Lower leg skin (tissue), 4 donors: ENCODE results near the gene AFAP1L2. TPM values are rescaled to one million over a fixed set of nuclear protein-coding genes. Genes with fewer than 3 reads are reported as not detected.

Experiments used
- DNase-seq, 2 donors: peaks; one replicate each; pipeline ENCODE4 v3.0.0-alpha.2; 2019; ENCODE audit warnings: low spot score in 2 of 2
- H3K4me3 ChIP-seq: fragments of 200-600 bp; sonication (generic); 2 replicates; pipeline ENCODE4 v1.5.1; 2017; ENCODE audit warnings: mild to moderate bottlenecking, low read depth; ENCODE audit not compliant: poor library complexity, severe bottlenecking
- CTCF ChIP-seq, 3 donors: fragments of 450-650 bp; IDR thresholded peaks; one replicate each; pipeline ENCODE4 v1.5.1; 2016; ENCODE audit warnings: antibody characterized with exemption in 3 of 3, mild to moderate bottlenecking in 3 of 3, moderate library complexity in 2 of 3
- POLR2A ChIP-seq, 2 donors: fragments of 450-650 bp; IDR thresholded peaks; one replicate each; pipeline ENCODE4 v1.6.1; 2016 to 2017; ENCODE audit warnings: antibody characterized with exemption in 2 of 2, mild to moderate bottlenecking in 1 of 2, moderate library complexity in 1 of 2
- WGBS, 2 donors: methylation state at CpG; one replicate each; pipeline ENCODE4 v1.1.5; 2018; 5-methylcytosine and 5-hydroxymethylcytosine counted together
- intact Hi-C: fragments of 100-400 bp; cut with DNase I; formaldehyde crosslinking; loops from one replicate; pipeline ENCODE4 v1.15.0; 2023; ENCODE audit warnings: low total_unique reads
- total RNA-seq, 4 donors: library from RNA; depleted of rRNA; stranded (reverse); fragments of >200 nt; gene quantifications; one replicate each; pipeline ENCODE4 v1.1.0, GENCODE V29; 2016

The AFAP1L2 gene
- total RNA-seq, 4 donors from 2014 or later, result 10.9 to 19.4 (median 14.3) TPM

- no peak for TF ChIP-seq POLR2A (IDR thresholded peaks at IDR 0.05)
- TF ChIP-seq CTCF (IDR thresholded peaks at IDR 0.05), result no peak
- DNase-seq, result no peak
- intact Hi-C loops, result no loop called here
Measured at GRCh38 chr10:114327537-114328440, 76.5 kb downstream of the AFAP1L2 start.

GRCh38 chr10:114326795-114327194, 77.5 kb downstream of the AFAP1L2 start:
- no peak for DNase-seq
- WGBS, 2 donors, result 88 to 90% methylated on average over 2 of the region's 2 CpGs
- intact Hi-C loops, result no loop called here
- H3K4me3 ChIP-seq, result no peak overlapping the region
- TF ChIP-seq POLR2A (IDR thresholded peaks at IDR 0.05) (no peak), CTCF (IDR thresholded peaks at IDR 0.05) (no peak)

More at GRCh38 chr10:114327537-114328440, 76.5 kb downstream of the AFAP1L2 start:
- 84 to 86% methylated on average over 12 to 15 of the region's 15 CpGs for WGBS, 2 donors
- no peak overlapping the region for H3K4me3 ChIP-seq

- DNase-seq, result no peak
- WGBS, 2 donors, result 84 to 85% methylated on average over 5 of the region's 5 CpGs
- TF ChIP-seq POLR2A (IDR thresholded peaks at IDR 0.05) (no peak), CTCF (IDR thresholded peaks at IDR 0.05) (no peak)
- no peak overlapping the region for H3K4me3 ChIP-seq
- intact Hi-C loops, result no loop called here
Measured at GRCh38 chr10:114323023-114323422, 81.3 kb downstream of the AFAP1L2 start.

GRCh38 chr10:114322344-114322743, 82.0 kb downstream of the AFAP1L2 start:
- 86 to 87% methylated on average over 5 of the region's 5 CpGs for WGBS, 2 donors
- TF ChIP-seq POLR2A (IDR thresholded peaks at IDR 0.05) (no peak), CTCF (IDR thresholded peaks at IDR 0.05) (no peak)
- intact Hi-C loops, result no loop called here

GRCh38 chr10:114320249-114321116, 83.8 kb downstream of the AFAP1L2 start:
- H3K4me3 ChIP-seq, result no peak overlapping the region
- DNase-seq, result peak in 1 of 2 donors; percentile 68
- intact Hi-C loops, result no loop called here
- TF ChIP-seq POLR2A (IDR thresholded peaks at IDR 0.05) (no peak), CTCF (IDR thresholded peaks at IDR 0.05) (no peak)
- WGBS, 2 donors, result 58 to 65% methylated on average over 19 to 23 of the region's 23 CpGs

More at GRCh38 chr10:114322344-114322743, 82.0 kb downstream of the AFAP1L2 start:
- no peak for DNase-seq
- no peak overlapping the region for H3K4me3 ChIP-seq
